H9 (cell line): Measurements from ENCODE around the gene PLEKHO2. TPM values are rescaled to one million over a fixed set of nuclear protein-coding genes. Genes with fewer than 3 reads are reported as not detected.
"Not testable (repeated sequence)": the region's sequence is repeated elsewhere in the genome, so short reads cannot be mapped to it uniquely, and the experiment has no call there.

Source experiments
- DNase-seq: peaks from one replicate; pipeline ENCODE4 v3.0.0-alpha.2; 2017
- H2AFZ ChIP-seq: one replicate; pipeline ENCODE4 v1.6.1; 2013; ENCODE audit warnings: mild to moderate bottlenecking, low read length, control low read depth, moderate library complexity
- H2AK5ac ChIP-seq: 2 replicates; pipeline ENCODE4 v1.6.1; 2013; ENCODE audit warnings: low read length, control low read depth, mixed read lengths; ENCODE audit not compliant: insufficient read length
- H2BK120ac ChIP-seq: one replicate; pipeline ENCODE4 v1.6.1; 2013; ENCODE audit warnings: low read depth, mild to moderate bottlenecking, low read length, control low read depth, inconsistent platforms; ENCODE audit not compliant: poor library complexity, severe bottlenecking
- H2BK12ac ChIP-seq: 2 replicates; pipeline ENCODE4 v1.6.1; 2013; ENCODE audit warnings: low read length, control low read depth, mixed read lengths, low read depth; ENCODE audit not compliant: insufficient read length
- H2BK15ac ChIP-seq: 2 replicates; pipeline ENCODE4 v1.6.1; 2013; ENCODE audit warnings: low read depth, low read length, control low read depth
- H2BK20ac ChIP-seq: one replicate; pipeline ENCODE4 v1.6.1; 2013; ENCODE audit warnings: low read depth, mild to moderate bottlenecking, low read length, control low read depth, inconsistent platforms; ENCODE audit not compliant: poor library complexity, severe bottlenecking
- H2BK5ac ChIP-seq: 2 replicates; pipeline ENCODE4 v1.6.1; 2013; ENCODE audit warnings: low read length, control low read depth, mixed read lengths; ENCODE audit not compliant: insufficient read length
- H3K14ac ChIP-seq: 2 replicates; pipeline ENCODE4 v1.6.1; 2013; ENCODE audit warnings: low read length, control low read depth; ENCODE audit not compliant: insufficient read depth
- H3K18ac ChIP-seq: 2 replicates; pipeline ENCODE4 v1.6.1; 2013; ENCODE audit warnings: low read depth, mild to moderate bottlenecking, mixed read lengths, low read length, control low read depth; ENCODE audit not compliant: insufficient read length
- H3K23ac ChIP-seq: 2 replicates; pipeline ENCODE4 v1.6.1; 2013; ENCODE audit warnings: low read length, control low read depth, mixed read lengths, low read depth; ENCODE audit not compliant: insufficient read length
- H3K23me2 ChIP-seq: 2 replicates; pipeline ENCODE4 v1.6.1; 2013; ENCODE audit warnings: low read depth, mild to moderate bottlenecking, mixed read lengths, low read length, control low read depth; ENCODE audit not compliant: insufficient read length, poor library complexity, severe bottlenecking
- H3K27ac ChIP-seq: 2 replicates; pipeline ENCODE4 v1.5.1; 2013; ENCODE audit warnings: low read length, control low read depth, mixed read lengths, low read depth; ENCODE audit not compliant: insufficient read length
- H3K27me3 ChIP-seq: 2 replicates; pipeline ENCODE4 v1.6.1; 2013; ENCODE audit warnings: low read length, control low read depth, inconsistent platforms; ENCODE audit not compliant: insufficient read depth
- H3K4ac ChIP-seq: 2 replicates; pipeline ENCODE4 v1.6.1; 2013; ENCODE audit warnings: low read depth, mild to moderate bottlenecking, control low read depth, inconsistent platforms, low read length, moderate library complexity
- H3K4me1 ChIP-seq: 2 replicates; pipeline ENCODE4 v1.6.1; 2013; ENCODE audit warnings: low read length, control low read depth, inconsistent platforms; ENCODE audit not compliant: insufficient read depth
- H3K4me2 ChIP-seq: 2 replicates; pipeline ENCODE4 v1.6.1; 2013; ENCODE audit warnings: low read length, control low read depth, mixed read lengths; ENCODE audit not compliant: insufficient read length, insufficient read depth
- H3K56ac ChIP-seq: 2 replicates; pipeline ENCODE4 v1.6.1; 2013; ENCODE audit warnings: low read depth, mild to moderate bottlenecking, mixed read lengths, low read length, control low read depth; ENCODE audit not compliant: insufficient read length
- H3K79me1 ChIP-seq: 2 replicates; pipeline ENCODE4 v1.6.1; 2013; ENCODE audit warnings: low read depth, mild to moderate bottlenecking, moderate library complexity, low read length, control low read depth, inconsistent platforms; ENCODE audit not compliant: insufficient read depth, poor library complexity, severe bottlenecking
- H3K79me2 ChIP-seq: 2 replicates; pipeline ENCODE4 v1.6.1; 2013; ENCODE audit warnings: low read length, control low read depth, inconsistent platforms; ENCODE audit not compliant: insufficient read depth
- H3K9ac ChIP-seq: 2 replicates; pipeline ENCODE4 v1.6.1; 2013; ENCODE audit warnings: low read length, control low read depth, mixed read lengths; ENCODE audit not compliant: insufficient read length; ENCODE audit errors: extremely low read depth
- H3K9me3 ChIP-seq: one replicate; pipeline ENCODE4 v1.6.1; 2013; ENCODE audit warnings: low read depth, low read length, inconsistent platforms; ENCODE audit not compliant: control insufficient read depth
- H3T11ph ChIP-seq: one replicate; pipeline ENCODE4 v1.6.1; 2013; ENCODE audit warnings: mild to moderate bottlenecking, low read length, control low read depth, inconsistent platforms
- H4K20me1 ChIP-seq: one replicate; pipeline ENCODE4 v1.6.1; 2013; ENCODE audit not compliant: control insufficient read depth, insufficient read length, insufficient read depth
- H4K5ac ChIP-seq: 2 replicates; pipeline ENCODE4 v1.6.1; 2013; ENCODE audit warnings: low read depth, mild to moderate bottlenecking, mixed read lengths, low read length, control low read depth; ENCODE audit not compliant: insufficient read length
- H4K8ac ChIP-seq: replicated peaks from 2 replicates; pipeline ENCODE4 v1.6.1; 2013; ENCODE audit warnings: low read length, control low read depth, mixed read lengths, low read depth; ENCODE audit not compliant: insufficient read length
- H4K91ac ChIP-seq: 2 replicates; pipeline ENCODE4 v1.6.1; 2013; ENCODE audit warnings: low read depth, mild to moderate bottlenecking, moderate library complexity, mixed read lengths, low read length, control low read depth; ENCODE audit not compliant: insufficient read length
- H3K27ac Mint-ChIP-seq, 3 experiments: 2 replicates in 2 of 3; 3 replicates in 1 of 3; pipeline ENCODE4 v1.8.0; 2020 to 2021; ENCODE audit warnings: mixed read lengths in 3 of 3, mild to moderate bottlenecking in 1 of 3, moderate library complexity in 1 of 3
- H3K27me3 Mint-ChIP-seq: 2 replicates; pipeline ENCODE4 v1.8.0; 2021; ENCODE audit warnings: low read depth, mild to moderate bottlenecking, moderate library complexity, mixed read lengths
- H3K36me3 Mint-ChIP-seq, 3 experiments: 2 replicates in 2 of 3; 3 replicates in 1 of 3; pipeline ENCODE4 v1.8.0; 2020 to 2021; ENCODE audit warnings: low read depth in 3 of 3, mixed read lengths in 3 of 3; ENCODE audit not compliant: insufficient read depth in 1 of 3
- H3K4me1 Mint-ChIP-seq, 2 experiments: 2 replicates each; pipeline ENCODE4 v1.8.0; 2020; ENCODE audit warnings: mixed read lengths in 2 of 2
- H3K4me3 Mint-ChIP-seq, 2 experiments: 2 replicates in 1 of 2; 3 replicates in 1 of 2; pipeline ENCODE4 v1.8.0; 2020 to 2021; ENCODE audit warnings: mild to moderate bottlenecking in 2 of 2, mixed read lengths in 2 of 2, moderate library complexity in 1 of 2
- H3K9me3 Mint-ChIP-seq, 2 experiments: 2 replicates in 1 of 2; 3 replicates in 1 of 2; pipeline ENCODE4 v1.8.0; 2020; ENCODE audit warnings: mild to moderate bottlenecking in 2 of 2, mixed read lengths in 2 of 2, moderate library complexity in 1 of 2
- CTCF ChIP-seq: fragments of 200-600 bp; sonication (generic); conservative IDR thresholded peaks from 3 replicates; pipeline ENCODE4 v1.8.0; 2021; ENCODE audit warnings: antibody characterized with exemption, mild to moderate bottlenecking
- WGBS: extraction: QIAGEN DNeasy Blood & Tissue Kit; methylation state at CpG from one replicate; pipeline ENCODE4 v1.1.7; 2013; ENCODE audit warnings: missing lambda C conversion rate, low lambda C conversion rate, mixed read lengths; ENCODE audit not compliant: insufficient read length; ENCODE audit errors: extremely low coverage; 5-methylcytosine and 5-hydroxymethylcytosine counted together
- total RNA-seq: library from RNA; stranded (reverse); gene quantifications from 2 replicates; pipeline ENCODE4 v1.2.1, GENCODE V29; 2021

Gene PLEKHO2
- total RNA-seq, 1 experiment from 2014 or later, result 18.1 TPM

DNA sequence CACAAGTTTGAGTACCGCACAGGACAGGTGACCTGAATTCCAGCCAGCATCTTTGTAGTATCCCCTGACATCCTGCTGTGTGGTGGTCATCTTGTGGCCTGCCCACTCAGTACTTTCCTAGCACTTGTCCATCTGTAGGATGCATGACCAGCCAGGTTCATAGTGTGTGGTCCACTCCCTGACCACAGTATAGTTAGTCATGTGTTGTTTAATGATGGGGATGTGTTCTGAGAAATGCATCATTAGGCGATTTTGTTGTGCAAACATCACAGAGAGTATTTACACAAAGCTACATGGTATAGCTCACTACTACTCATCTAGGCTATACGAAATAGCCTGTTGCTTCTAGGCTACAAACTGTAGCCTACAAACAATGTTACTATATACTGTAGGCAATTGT lies 49.4 kb upstream of the PLEKHO2 start:
- no peak overlapping the region; a peak in 1 of 7 replicates for H3K27ac Mint-ChIP-seq
- H3K27ac ChIP-seq, result no peak overlapping the region
- no peak for TF ChIP-seq CTCF

GRCh38 chr15:64795299-64795698 lies 46.4 kb upstream of the PLEKHO2 start:
- not testable (repeated sequence) for H3K36me3 Mint-ChIP-seq, H3T11ph ChIP-seq, H2AFZ ChIP-seq, H2BK5ac ChIP-seq, H3K79me2 ChIP-seq, H4K8ac ChIP-seq, H3K4me1 ChIP-seq, H2BK15ac ChIP-seq, H3K23me2 ChIP-seq, H2BK12ac ChIP-seq, H4K91ac ChIP-seq, H4K5ac ChIP-seq, H3K18ac ChIP-seq, H3K4ac ChIP-seq, H2BK20ac ChIP-seq, H3K27me3 Mint-ChIP-seq, DNase-seq, H3K4me3 Mint-ChIP-seq, H3K23ac ChIP-seq, H3K79me1 ChIP-seq, H2AK5ac ChIP-seq, H3K9me3 Mint-ChIP-seq, H3K14ac ChIP-seq, H3K9ac ChIP-seq, H3K27ac ChIP-seq, H3K56ac ChIP-seq, H3K27me3 ChIP-seq, H3K27ac Mint-ChIP-seq, H3K4me1 Mint-ChIP-seq, H3K4me2 ChIP-seq, H4K20me1 ChIP-seq, H3K9me3 ChIP-seq, H2BK120ac ChIP-seq
- WGBS, result no CpG with 5 or more reads among the region's 7 CpGs

More for the DNA sequence above, 49.4 kb upstream of the PLEKHO2 start:
- no peak overlapping the region for H3K4me2 ChIP-seq
- WGBS, result no CpG with 5 or more reads among the region's 3 CpGs
- no peak overlapping the region for H3T11ph ChIP-seq
- no peaks in the 10 kb centered on the region for H3K23me2 ChIP-seq
- no peak overlapping the region for H3K9ac ChIP-seq
- no peaks in the 10 kb centered on the region for H3K4me1 ChIP-seq
- no peak overlapping the region for H3K56ac ChIP-seq
- no peak overlapping the region for H3K18ac ChIP-seq
- H2BK120ac ChIP-seq, result no peak overlapping the region
- H3K79me1 ChIP-seq, result no peaks in the 10 kb centered on the region
- H2BK15ac ChIP-seq, result no peak overlapping the region
- H3K14ac ChIP-seq, result no peak overlapping the region
- H3K23ac ChIP-seq, result no peak overlapping the region
- no peak overlapping the region for H4K5ac ChIP-seq
- no peaks in the 10 kb centered on the region for H3K27me3 ChIP-seq
- no peak overlapping the region for H2AK5ac ChIP-seq
- 0 out of 7 replicates have a peak, but pooled peaks cover 0 to 2% (median 0%) of the 10 kb centered on the region in 3 experiments for H3K36me3 Mint-ChIP-seq
- H3K9me3 ChIP-seq, result no peaks in the 10 kb centered on the region
- no peak overlapping the region for H2BK12ac ChIP-seq
- no peaks in the 10 kb centered on the region for H4K20me1 ChIP-seq
- H3K79me2 ChIP-seq, result no peaks in the 10 kb centered on the region
- H2BK5ac ChIP-seq, result no peak overlapping the region
- H4K91ac ChIP-seq, result no peak overlapping the region
- no peak for DNase-seq
- H4K8ac ChIP-seq, result no peak overlapping the region
- H2BK20ac ChIP-seq, result no peak overlapping the region
- H3K4ac ChIP-seq, result no peak overlapping the region
- no peaks in the 10 kb centered on the region for H3K4me1 Mint-ChIP-seq
- H3K9me3 Mint-ChIP-seq, result no peaks in the 10 kb centered on the region
- H3K27me3 Mint-ChIP-seq, result no peaks in the 10 kb centered on the region
- H2AFZ ChIP-seq, result no peak overlapping the region
- H3K4me3 Mint-ChIP-seq, result no peak overlapping the region
